ENCODE data around the gene PLEKHB2.

PLEKHB2 gene

DNA sequence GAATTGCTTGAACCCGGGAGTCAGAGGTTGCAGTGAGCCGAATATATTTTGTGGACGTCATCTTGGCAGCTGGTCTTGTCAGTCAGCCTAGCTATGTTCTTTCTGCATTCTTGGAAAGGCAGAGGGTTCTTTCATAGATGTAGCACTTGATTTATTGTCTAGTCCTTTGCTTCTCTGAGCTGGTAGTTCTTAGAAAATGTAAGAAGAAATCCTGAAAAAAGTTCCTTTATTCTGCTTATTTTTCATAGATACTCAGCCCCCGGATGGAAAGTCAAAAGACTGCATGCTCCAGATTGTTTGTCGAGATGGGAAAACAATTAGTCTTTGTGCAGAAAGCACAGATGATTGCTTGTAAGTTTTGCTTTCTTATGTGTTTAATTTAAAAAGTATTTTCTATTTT lies 21.3 kb downstream of the PLEKHB2 start:
- Histone ChIP-seq H3K36me3 (ENCODE audit: insufficient read depth, low read length) (peaks cover 67% of the 10 kb centered on the region), H3K9ac (ENCODE audit: insufficient read length) (no peak overlapping the region), H3K9me3 (ENCODE audit: low read depth, low read length) (no peaks in the 10 kb centered on the region), H3K27ac (no peak overlapping the region), H3K4me3 (no peak overlapping the region)
- TF ChIP-seq EZH2 (IDR thresholded peaks at IDR 0.05): no peak
- no peak for TF ChIP-seq POLR2AphosphoS5 (IDR thresholded peaks at IDR 0.05; ENCODE audit: borderline replicate concordance, low read depth, low read length)
- TF ChIP-seq FOXP2 (optimal IDR thresholded peaks at IDR 0.05; ENCODE audit: control extremely low read depth, extremely low read length, insufficient read depth): no peak
- DNase-seq (ENCODE audit: low read depth, low spot score): no peak

DNA sequence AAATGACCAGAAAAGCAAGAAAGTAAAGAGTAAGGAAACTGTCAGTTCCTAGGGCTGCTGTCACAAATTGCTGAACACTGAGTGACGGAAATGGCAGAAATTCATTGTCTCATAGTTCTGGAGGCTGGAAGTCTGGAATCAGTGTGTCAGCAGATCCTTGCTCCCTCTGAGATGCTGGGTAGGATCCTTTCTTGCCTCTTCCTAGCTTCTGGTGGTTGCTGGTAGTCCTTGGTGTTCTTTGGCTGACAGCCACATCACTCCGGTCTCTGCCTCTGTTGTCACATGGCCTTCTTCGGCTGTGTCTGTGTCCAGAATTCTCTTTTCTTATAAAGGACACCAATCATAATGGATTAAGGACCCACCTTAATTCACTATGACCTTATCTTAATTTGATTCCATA lies 21.9 kb downstream of the PLEKHB2 start:
- no peak for TF ChIP-seq POLR2AphosphoS5 (IDR thresholded peaks at IDR 0.05; ENCODE audit: borderline replicate concordance, low read depth, low read length)
- no peak for TF ChIP-seq EZH2 (IDR thresholded peaks at IDR 0.05)
- TF ChIP-seq FOXP2 (optimal IDR thresholded peaks at IDR 0.05; ENCODE audit: control extremely low read depth, extremely low read length, insufficient read depth): no peak
- H3K9me3 ChIP-seq (ENCODE audit: low read depth, low read length): no peaks in the 10 kb centered on the region
- H3K36me3 ChIP-seq (ENCODE audit: insufficient read depth, low read length): peaks cover 66% of the 10 kb centered on the region

DNA sequence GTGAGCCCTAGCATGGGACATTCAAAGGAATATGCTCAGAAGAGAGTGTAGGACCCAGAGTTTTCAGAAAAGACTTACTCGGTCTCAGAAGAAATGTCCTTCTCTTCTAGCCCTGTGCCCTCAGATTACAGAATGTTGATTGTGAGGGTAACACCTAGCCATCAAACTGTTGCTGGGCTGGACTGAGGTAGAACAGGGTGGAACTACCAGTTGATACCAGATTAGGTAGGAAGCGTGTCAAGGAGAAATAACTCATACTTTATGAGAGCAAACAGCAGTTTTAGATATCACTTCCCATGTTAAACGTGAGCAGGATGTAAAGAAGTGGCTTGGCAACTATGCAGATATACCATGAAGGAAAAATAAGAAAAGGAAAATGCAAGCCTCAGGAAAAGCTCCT lies 22.8 kb downstream of the PLEKHB2 start:
- no peak overlapping the region for H3K9ac ChIP-seq (ENCODE audit: insufficient read length)
- TF ChIP-seq EZH2 (IDR thresholded peaks at IDR 0.05) (no peak), FOXP2 (optimal IDR thresholded peaks at IDR 0.05; ENCODE audit: control extremely low read depth, extremely low read length, insufficient read depth) (no peak), POLR2AphosphoS5 (IDR thresholded peaks at IDR 0.05; ENCODE audit: borderline replicate concordance, low read depth, low read length) (no peak)
- no peak overlapping the region for H3K4me3 ChIP-seq
- H3K27ac ChIP-seq: no peak overlapping the region
- peaks cover 60% of the 10 kb centered on the region for H3K36me3 ChIP-seq (ENCODE audit: insufficient read depth, low read length)
- no peak for DNase-seq (ENCODE audit: low read depth, low spot score)
- H3K9me3 ChIP-seq (ENCODE audit: low read depth, low read length): no peaks in the 10 kb centered on the region

More for the DNA sequence above, 21.9 kb downstream of the PLEKHB2 start:
- no peak for DNase-seq (ENCODE audit: low read depth, low spot score)
- H3K27ac ChIP-seq: no peak overlapping the region
- H3K9ac ChIP-seq (ENCODE audit: insufficient read length): no peak overlapping the region
- no peak overlapping the region for H3K4me3 ChIP-seq

DNA sequence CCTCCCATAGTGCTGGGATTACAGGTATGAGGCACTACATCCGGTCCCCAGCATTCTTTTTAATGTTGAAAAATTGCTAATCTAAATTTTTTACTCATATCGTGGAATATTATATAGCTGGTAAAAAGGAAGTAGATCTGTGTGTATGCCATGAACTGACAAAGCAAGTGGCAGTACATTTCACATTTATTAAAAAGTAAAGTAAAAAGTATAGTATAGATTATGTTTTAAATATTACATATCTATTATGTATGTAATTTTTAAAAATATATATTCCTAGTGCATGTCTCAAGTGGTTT lies 25.1 kb downstream of the PLEKHB2 start:
- Histone ChIP-seq H3K36me3 (ENCODE audit: insufficient read depth, low read length) (peaks cover 64% of the 10 kb centered on the region), H3K9ac (ENCODE audit: insufficient read length) (no peak overlapping the region), H3K9me3 (ENCODE audit: low read depth, low read length) (no peaks in the 10 kb centered on the region), H3K27ac (no peak overlapping the region), H3K4me3 (no peak overlapping the region)
- no peak for DNase-seq (ENCODE audit: low read depth, low spot score)
- no peak for TF ChIP-seq FOXP2 (optimal IDR thresholded peaks at IDR 0.05; ENCODE audit: control extremely low read depth, extremely low read length, insufficient read depth)
- TF ChIP-seq POLR2AphosphoS5 (IDR thresholded peaks at IDR 0.05; ENCODE audit: borderline replicate concordance, low read depth, low read length): no peak
- TF ChIP-seq EZH2 (IDR thresholded peaks at IDR 0.05): no peak

DNA sequence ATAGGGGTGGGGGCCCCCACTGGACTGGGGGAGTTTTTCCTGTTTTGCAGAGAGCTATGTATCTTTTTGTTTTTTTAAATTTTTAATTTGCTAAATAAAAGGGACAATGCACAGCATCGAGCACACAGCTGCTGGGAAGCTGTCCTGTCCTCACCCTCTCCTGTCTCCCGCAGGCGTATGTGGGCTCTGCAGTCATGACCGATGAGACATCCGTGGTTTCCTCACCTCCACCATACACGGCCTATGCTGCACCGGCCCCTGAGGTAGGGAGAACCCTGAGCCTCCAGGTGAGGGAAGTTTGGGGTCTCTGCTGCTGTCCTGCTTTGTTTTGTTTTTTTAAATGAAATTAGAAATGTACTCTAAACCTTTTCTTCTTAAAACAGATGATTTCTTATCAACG lies 27.6 kb downstream of the PLEKHB2 start:
- Histone ChIP-seq H3K36me3 (ENCODE audit: insufficient read depth, low read length) (peaks cover 43% of the 10 kb centered on the region), H3K4me3 (no peak overlapping the region), H3K9ac (ENCODE audit: insufficient read length) (no peak overlapping the region), H3K27ac (no peak overlapping the region), H3K9me3 (ENCODE audit: low read depth, low read length) (no peaks in the 10 kb centered on the region)
- TF ChIP-seq EZH2 (IDR thresholded peaks at IDR 0.05) (no peak), POLR2AphosphoS5 (IDR thresholded peaks at IDR 0.05; ENCODE audit: borderline replicate concordance, low read depth, low read length) (no peak), FOXP2 (optimal IDR thresholded peaks at IDR 0.05; ENCODE audit: control extremely low read depth, extremely low read length, insufficient read depth) (no peak)
- no peak for DNase-seq (ENCODE audit: low read depth, low spot score)

DNA sequence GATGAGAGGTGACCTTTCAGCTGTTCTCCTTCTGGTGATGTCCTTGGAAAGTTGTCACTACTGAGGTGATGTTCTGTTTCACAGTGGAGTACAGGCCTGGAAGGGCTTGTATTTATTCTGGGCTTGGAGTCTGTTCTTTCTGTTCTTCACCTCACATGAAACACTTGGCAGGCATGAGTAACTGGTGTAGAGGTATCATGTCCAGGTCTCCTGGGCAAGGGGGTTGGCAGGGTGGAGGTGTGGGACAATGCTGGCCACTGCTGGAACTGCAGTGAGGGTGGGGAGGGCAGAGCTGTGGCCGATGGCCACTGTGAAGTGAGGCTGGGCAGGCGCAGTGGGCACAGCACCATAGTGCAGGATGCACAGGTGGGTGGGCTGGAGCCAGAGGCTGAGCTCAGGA lies 35.4 kb downstream of the PLEKHB2 start:
- Histone ChIP-seq H3K4me3 (no peak overlapping the region), H3K9me3 (ENCODE audit: low read depth, low read length) (no peaks in the 10 kb centered on the region), H3K9ac (ENCODE audit: insufficient read length) (no peak overlapping the region), H3K27ac (no peak overlapping the region), H3K36me3 (ENCODE audit: insufficient read depth, low read length) (peaks cover 34% of the 10 kb centered on the region)
- TF ChIP-seq EZH2 (IDR thresholded peaks at IDR 0.05) (no peak), POLR2AphosphoS5 (IDR thresholded peaks at IDR 0.05; ENCODE audit: borderline replicate concordance, low read depth, low read length) (no peak), FOXP2 (optimal IDR thresholded peaks at IDR 0.05; ENCODE audit: control extremely low read depth, extremely low read length, insufficient read depth) (no peak)
- DNase-seq (ENCODE audit: low read depth, low spot score): no peak

DNA sequence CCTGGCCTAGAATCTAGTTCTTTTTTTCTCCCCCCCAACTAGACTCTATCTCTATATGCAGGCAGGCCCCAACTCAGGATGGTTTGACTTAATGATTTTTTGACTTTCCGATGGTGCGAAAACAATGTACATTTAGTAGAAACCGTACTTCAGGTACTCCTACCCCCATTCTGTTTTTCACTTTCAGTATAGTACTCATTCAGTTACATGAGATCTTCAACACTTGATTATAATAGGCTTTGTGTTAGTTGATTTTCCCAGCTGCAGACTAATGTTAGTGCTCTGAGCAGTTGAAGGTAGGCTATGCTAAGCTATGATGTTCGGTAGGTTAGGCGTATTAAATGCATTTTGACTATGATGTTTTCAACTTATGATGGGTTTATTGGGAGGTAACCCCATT lies 37.7 kb downstream of the PLEKHB2 start:
- peaks cover 41% of the 10 kb centered on the region for H3K36me3 ChIP-seq (ENCODE audit: insufficient read depth, low read length)
- TF ChIP-seq EZH2 (IDR thresholded peaks at IDR 0.05) (no peak), POLR2AphosphoS5 (IDR thresholded peaks at IDR 0.05; ENCODE audit: borderline replicate concordance, low read depth, low read length) (no peak), FOXP2 (optimal IDR thresholded peaks at IDR 0.05; ENCODE audit: control extremely low read depth, extremely low read length, insufficient read depth) (no peak)
- DNase-seq (ENCODE audit: low read depth, low spot score): no peak
- H3K9ac ChIP-seq (ENCODE audit: insufficient read length): no peak overlapping the region
- no peaks in the 10 kb centered on the region for H3K9me3 ChIP-seq (ENCODE audit: low read depth, low read length)
- H3K27ac ChIP-seq: no peak overlapping the region
- no peak overlapping the region for H3K4me3 ChIP-seq

DNA sequence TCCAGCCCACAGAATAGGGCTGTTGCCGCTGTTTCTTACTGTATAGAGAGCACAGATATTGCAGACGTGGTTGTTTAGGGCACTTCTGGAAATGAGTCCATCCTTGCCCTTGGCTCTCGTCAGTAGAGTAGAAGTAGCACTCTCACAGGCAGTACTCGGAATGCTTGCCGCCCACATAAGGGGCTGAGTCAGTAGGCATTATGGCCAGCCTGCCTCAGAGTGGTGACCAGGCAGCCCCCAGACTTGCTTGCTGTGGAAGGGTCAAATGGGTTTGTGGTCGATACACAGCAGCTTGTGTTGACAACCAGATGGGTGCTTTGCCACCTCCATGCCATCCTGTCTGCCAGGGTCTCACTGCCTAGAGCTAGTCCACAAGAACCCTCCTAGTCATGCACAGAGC lies 38.7 kb downstream of the PLEKHB2 start:
- Histone ChIP-seq H3K4me3 (no peak overlapping the region), H3K9ac (ENCODE audit: insufficient read length) (no peak overlapping the region), H3K36me3 (ENCODE audit: insufficient read depth, low read length) (peaks cover 41% of the 10 kb centered on the region), H3K9me3 (ENCODE audit: low read depth, low read length) (no peaks in the 10 kb centered on the region), H3K27ac (no peak overlapping the region)
- no peak for DNase-seq (ENCODE audit: low read depth, low spot score)
- no peak for TF ChIP-seq FOXP2 (optimal IDR thresholded peaks at IDR 0.05; ENCODE audit: control extremely low read depth, extremely low read length, insufficient read depth)
- no peak for TF ChIP-seq POLR2AphosphoS5 (IDR thresholded peaks at IDR 0.05; ENCODE audit: borderline replicate concordance, low read depth, low read length)
- no peak for TF ChIP-seq EZH2 (IDR thresholded peaks at IDR 0.05)

DNA sequence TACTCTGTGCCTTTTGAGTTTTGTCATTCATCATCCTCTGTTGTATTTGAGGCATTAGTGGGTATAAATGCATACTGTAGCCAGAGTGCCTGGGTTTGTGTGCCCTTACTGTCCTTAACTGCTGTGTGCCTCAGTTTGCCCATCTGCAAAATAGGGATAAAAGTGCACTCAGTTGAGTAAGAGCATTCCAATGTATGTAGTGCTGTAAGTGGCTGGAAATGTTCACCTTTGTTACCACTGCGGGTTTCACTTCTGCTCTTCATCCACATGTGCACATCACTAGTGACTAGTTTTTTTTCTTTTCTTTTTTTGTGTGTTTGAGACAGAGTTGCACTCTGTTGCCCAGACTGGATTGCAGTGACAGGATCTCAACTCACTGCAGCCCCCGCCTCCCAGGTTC lies 39.9 kb downstream of the PLEKHB2 start:
- Histone ChIP-seq H3K36me3 (ENCODE audit: insufficient read depth, low read length) (peaks cover 32% of the 10 kb centered on the region), H3K9ac (ENCODE audit: insufficient read length) (no peak overlapping the region), H3K9me3 (ENCODE audit: low read depth, low read length) (no peaks in the 10 kb centered on the region), H3K4me3 (no peak overlapping the region), H3K27ac (no peak overlapping the region)
- DNase-seq (ENCODE audit: low read depth, low spot score): no peak
- no peak for TF ChIP-seq FOXP2 (optimal IDR thresholded peaks at IDR 0.05; ENCODE audit: control extremely low read depth, extremely low read length, insufficient read depth)
- no peak for TF ChIP-seq EZH2 (IDR thresholded peaks at IDR 0.05)
- no peak for TF ChIP-seq POLR2AphosphoS5 (IDR thresholded peaks at IDR 0.05; ENCODE audit: borderline replicate concordance, low read depth, low read length)
